ENCODE data around the gene GARIN5B.

Gene GARIN5B

GRCh38 chr19:55325172-55325571 lies 37.9 kb downstream of the GARIN5B start, which contains the start of gene TMEM150B:
Gene TMEM150B (minus strand): TSS chr19:55325341. CDS start chr19:55321036, 4,305 bp downstream.
- no peak within 1 kb of the TSS for H3K9ac ChIP-seq (ENCODE audit: low read length)
- peak; percentile 51 for DNase-seq
- no peak for TF ChIP-seq EZH2 (optimal IDR thresholded peaks at IDR 0.05; ENCODE audit: low read depth, low read length)
- TF ChIP-seq EZH2phosphoT487 (IDR thresholded peaks at IDR 0.05; ENCODE audit: low read length) = no peak
- TF ChIP-seq CTCF (IDR thresholded peaks at IDR 0.05; ENCODE audit: low read length) = no peak
- H3K36me3 ChIP-seq (replicated peaks; ENCODE audit: insufficient read depth, low read length) = no peaks in the 10 kb centered on the region
- H3K4me1 ChIP-seq (ENCODE audit: low read length) = no peaks in the 10 kb centered on the region
- no peaks in the 10 kb centered on the region for H3K27me3 ChIP-seq (replicated peaks; ENCODE audit: insufficient read depth, low read length)
- H3K79me2 ChIP-seq (ENCODE audit: low read length) = no peaks in the 10 kb centered on the region
- peak within 1 kb of the TSS; percentile 53; the same call in 1 of the 2 replicates for H3K4me2 ChIP-seq (ENCODE audit: low read depth, low read length)
- no peak within 1 kb of the TSS for H3K27ac ChIP-seq (ENCODE audit: low read length)
- H4K20me1 ChIP-seq (ENCODE audit: insufficient read depth, low read length) = no peaks in the 10 kb centered on the region
- H3F3A ChIP-seq (ENCODE audit: insufficient read depth, low read length) = no peaks in the 10 kb centered on the region
- no peaks in the 10 kb centered on the region for H3K9me2 ChIP-seq (replicated peaks; ENCODE audit: insufficient read depth, low read length)
- H2AFZ ChIP-seq (ENCODE audit: low read length) = peak within 1 kb of the TSS; percentile 47
- H3K4me3 ChIP-seq (ENCODE audit: low read length) = peak within 1 kb of the TSS; percentile 20; the same call in 1 of the 2 replicates
- no peaks in the 10 kb centered on the region for H3K9me3 ChIP-seq (replicated peaks; ENCODE audit: insufficient read depth, low read length)

- H3K27ac ChIP-seq (ENCODE audit: low read length) = no peak overlapping the region
- H3K4me1 ChIP-seq (ENCODE audit: low read length) = no peaks in the 10 kb centered on the region
- H3K9me2 ChIP-seq (replicated peaks; ENCODE audit: insufficient read depth, low read length) = no peaks in the 10 kb centered on the region
- no peaks in the 10 kb centered on the region for H3K9me3 ChIP-seq (replicated peaks; ENCODE audit: insufficient read depth, low read length)
- H3K27me3 ChIP-seq (replicated peaks; ENCODE audit: insufficient read depth, low read length) = no peaks in the 10 kb centered on the region
- no peaks in the 10 kb centered on the region for H4K20me1 ChIP-seq (ENCODE audit: insufficient read depth, low read length)
- H3K4me2 ChIP-seq (ENCODE audit: low read depth, low read length) = no peak overlapping the region
- TF ChIP-seq EZH2phosphoT487 (IDR thresholded peaks at IDR 0.05; ENCODE audit: low read length) (no peak), CTCF (IDR thresholded peaks at IDR 0.05; ENCODE audit: low read length) (no peak), EZH2 (optimal IDR thresholded peaks at IDR 0.05; ENCODE audit: low read depth, low read length) (no peak)
- no peaks in the 10 kb centered on the region for H3K79me2 ChIP-seq (ENCODE audit: low read length)
- peak overlapping the region; percentile 47 for H2AFZ ChIP-seq (ENCODE audit: low read length)
- H3K9ac ChIP-seq (ENCODE audit: low read length) = no peak overlapping the region
- H3F3A ChIP-seq (ENCODE audit: insufficient read depth, low read length) = no peaks in the 10 kb centered on the region
- DNase-seq = no peak
- H3K4me3 ChIP-seq (ENCODE audit: low read length) = no peak overlapping the region
- no peaks in the 10 kb centered on the region for H3K36me3 ChIP-seq (replicated peaks; ENCODE audit: insufficient read depth, low read length)
Measured at GRCh38 chr19:55324662-55325061, 38.4 kb downstream of the GARIN5B start.

GRCh38 chr19:55322204-55322885 lies 40.7 kb downstream of the GARIN5B start:
- no peak overlapping the region for H2AFZ ChIP-seq (ENCODE audit: low read length)
- H3K9me2 ChIP-seq (replicated peaks; ENCODE audit: insufficient read depth, low read length) = no peaks in the 10 kb centered on the region
- no peak overlapping the region for H3K27ac ChIP-seq (ENCODE audit: low read length)
- H3K4me1 ChIP-seq (ENCODE audit: low read length) = no peaks in the 10 kb centered on the region
- H3K4me2 ChIP-seq (ENCODE audit: low read depth, low read length) = no peak overlapping the region
- no peaks in the 10 kb centered on the region for H3K36me3 ChIP-seq (replicated peaks; ENCODE audit: insufficient read depth, low read length)
- no peaks in the 10 kb centered on the region for H4K20me1 ChIP-seq (ENCODE audit: insufficient read depth, low read length)
- H3K9me3 ChIP-seq (replicated peaks; ENCODE audit: insufficient read depth, low read length) = no peaks in the 10 kb centered on the region
- H3K27me3 ChIP-seq (replicated peaks; ENCODE audit: insufficient read depth, low read length) = no peaks in the 10 kb centered on the region
- H3K79me2 ChIP-seq (ENCODE audit: low read length) = no peaks in the 10 kb centered on the region
- H3K9ac ChIP-seq (ENCODE audit: low read length) = no peak overlapping the region
- DNase-seq = no peak
- no peak overlapping the region for H3K4me3 ChIP-seq (ENCODE audit: low read length)
- no peaks in the 10 kb centered on the region for H3F3A ChIP-seq (ENCODE audit: insufficient read depth, low read length)
- TF ChIP-seq CTCF (IDR thresholded peaks at IDR 0.05; ENCODE audit: low read length) (no peak), EZH2phosphoT487 (IDR thresholded peaks at IDR 0.05; ENCODE audit: low read length) (no peak), EZH2 (optimal IDR thresholded peaks at IDR 0.05; ENCODE audit: low read depth, low read length) (no peak)
